Right ventricle myocardium inferior (tissue), 1 donor: ENCODE data around the gene TIMMDC1. TPM values are rescaled to one million over a fixed set of nuclear protein-coding genes. Genes with fewer than 3 reads are reported as not detected.

Experiments used
- total RNA-seq: library from RNA; stranded (reverse); fragmentation: NEBNext Ultra II Directional; extraction: Animal tissue kit (Norgen Biotek cat#: 25700); gene quantifications from one replicate; pipeline ENCODE4 v1.2.1, GENCODE V29; 2021
- donor health status: DM: no; HTN: yes; CAD: no; lungs with severe emphysema.

The TIMMDC1 gene
- total RNA-seq, 1 donor from 2014 or later, result 340 TPM

Other genes with a start within 250 kb of the TIMMDC1 start
- 42.8 TPM for gene ARHGAP31, start 204.2 kb upstream of the TIMMDC1 start, total RNA-seq
- gene TMEM39A, start 34.9 kb upstream of the TIMMDC1 start, total RNA-seq, result 17.0 TPM
- 5.1 TPM for gene POGLUT1, start 29.6 kb upstream of the TIMMDC1 start, total RNA-seq
- not detected for gene CD80, start 61.1 kb downstream of the TIMMDC1 start, total RNA-seq
- gene ADPRH, start 80.9 kb downstream of the TIMMDC1 start, total RNA-seq, result 10.1 TPM
- gene PLA1A, start 99.3 kb downstream of the TIMMDC1 start, total RNA-seq, result 2.0 TPM
- gene POPDC2, start 162.0 kb downstream of the TIMMDC1 start, total RNA-seq, result 605 TPM
- gene COX17, start 178.9 kb downstream of the TIMMDC1 start, total RNA-seq, result 167 TPM
- gene CFAP91, start 204.5 kb downstream of the TIMMDC1 start, total RNA-seq, result 0.70 TPM